ENCODE results near the gene CASP7.

DNA sequence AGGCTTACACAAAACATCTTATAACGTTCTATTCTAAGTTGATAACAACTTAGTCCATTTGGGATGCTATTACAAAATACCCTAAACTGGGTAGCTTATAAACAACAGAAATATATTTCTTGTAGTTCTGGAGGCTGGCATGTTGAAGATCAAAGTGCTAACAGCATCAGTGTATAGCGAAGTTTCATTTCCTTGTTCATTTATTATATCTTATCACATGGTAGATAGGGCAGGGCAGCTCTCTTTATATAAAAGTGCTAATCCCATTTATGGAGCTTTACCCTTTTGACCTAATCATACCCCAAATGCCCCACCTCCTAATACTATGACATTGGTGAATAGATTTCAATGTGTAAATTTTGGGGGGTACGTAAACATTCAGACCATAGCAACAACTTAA is 6.3 kb downstream of the CASP7 start:
- TF ChIP-seq, protein P1, sequence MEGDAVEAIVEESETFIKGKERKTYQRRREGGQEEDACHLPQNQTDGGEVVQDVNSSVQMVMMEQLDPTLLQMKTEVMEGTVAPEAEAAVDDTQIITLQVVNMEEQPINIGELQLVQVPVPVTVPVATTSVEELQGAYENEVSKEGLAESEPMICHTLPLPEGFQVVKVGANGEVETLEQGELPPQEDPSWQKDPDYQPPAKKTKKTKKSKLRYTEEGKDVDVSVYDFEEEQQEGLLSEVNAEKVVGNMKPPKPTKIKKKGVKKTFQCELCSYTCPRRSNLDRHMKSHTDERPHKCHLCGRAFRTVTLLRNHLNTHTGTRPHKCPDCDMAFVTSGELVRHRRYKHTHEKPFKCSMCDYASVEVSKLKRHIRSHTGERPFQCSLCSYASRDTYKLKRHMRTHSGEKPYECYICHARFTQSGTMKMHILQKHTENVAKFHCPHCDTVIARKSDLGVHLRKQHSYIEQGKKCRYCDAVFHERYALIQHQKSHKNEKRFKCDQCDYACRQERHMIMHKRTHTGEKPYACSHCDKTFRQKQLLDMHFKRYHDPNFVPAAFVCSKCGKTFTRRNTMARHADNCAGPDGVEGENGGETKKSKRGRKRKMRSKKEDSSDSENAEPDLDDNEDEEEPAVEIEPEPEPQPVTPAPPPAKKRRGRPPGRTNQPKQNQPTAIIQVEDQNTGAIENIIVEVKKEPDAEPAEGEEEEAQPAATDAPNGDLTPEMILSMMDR (IDR thresholded peaks at IDR 0.05): no peak
- no peak for TF ChIP-seq POLR2A (IDR thresholded peaks at IDR 0.05)
- TF ChIP-seq POLR2AphosphoS5 (IDR thresholded peaks at IDR 0.05): no peak

All from gastroesophageal sphincter (tissue), 3 donors.